Measurements from ENCODE around the gene WDR89.
"Not testable (repeated sequence)": the region's sequence is repeated elsewhere in the genome, so short reads cannot be mapped to it uniquely, and the experiment has no call there.

The WDR89 gene

GRCh38 chr14:63583046-63583445 lies 58.6 kb downstream of the WDR89 start:
- not testable (repeated sequence) for DNase-seq

DNA sequence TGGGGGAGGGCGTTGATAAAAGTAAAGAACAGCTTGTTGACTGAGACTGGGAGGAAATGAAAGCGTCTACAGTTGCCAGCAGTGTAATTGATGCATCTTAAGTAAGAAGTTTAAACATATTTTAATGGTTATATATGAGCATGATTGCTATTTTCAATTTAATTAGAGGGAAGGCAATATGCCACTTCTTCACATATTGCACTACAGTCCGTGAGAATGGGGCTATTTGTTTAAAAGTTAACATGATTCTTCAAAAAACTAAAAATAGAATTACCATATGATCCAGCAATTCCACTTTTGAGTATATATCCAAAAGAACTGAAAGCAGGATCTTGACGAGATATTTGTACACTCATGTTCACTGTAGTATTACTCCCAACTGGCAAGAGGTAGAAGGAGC lies 60.2 kb downstream of the WDR89 start:
- DNase-seq = no peak

DNA sequence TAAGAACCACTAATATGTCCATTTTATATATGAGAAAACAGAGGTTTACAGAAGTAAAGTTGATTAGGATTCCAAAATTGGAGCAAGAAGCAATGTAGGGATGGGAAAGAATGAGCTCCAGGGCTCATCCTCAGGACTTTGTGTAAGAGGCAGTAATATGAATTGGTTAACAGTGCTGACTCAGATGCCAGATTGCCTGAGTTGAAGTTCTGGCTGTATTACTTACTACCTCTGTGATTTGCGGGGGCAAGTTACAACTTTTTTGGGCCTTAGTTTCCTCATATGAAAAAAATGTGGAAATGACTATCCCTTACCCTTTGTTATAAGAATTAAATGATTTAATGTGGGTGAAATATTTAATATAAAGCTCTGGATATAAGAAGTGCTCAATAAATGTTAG lies 63.4 kb downstream of the WDR89 start:
- no peak for DNase-seq

GRCh38 chr14:63573581-63573980 lies 68.1 kb downstream of the WDR89 start:
- no peak for DNase-seq

GRCh38 chr14:63565448-63565847 lies 76.2 kb downstream of the WDR89 start:
- no peak for DNase-seq

GRCh38 chr14:63564318-63564717 lies 77.4 kb downstream of the WDR89 start:
- no peak for DNase-seq

GRCh38 chr14:63563370-63564026 lies 78.2 kb downstream of the WDR89 start:
- no peak for DNase-seq

DNA sequence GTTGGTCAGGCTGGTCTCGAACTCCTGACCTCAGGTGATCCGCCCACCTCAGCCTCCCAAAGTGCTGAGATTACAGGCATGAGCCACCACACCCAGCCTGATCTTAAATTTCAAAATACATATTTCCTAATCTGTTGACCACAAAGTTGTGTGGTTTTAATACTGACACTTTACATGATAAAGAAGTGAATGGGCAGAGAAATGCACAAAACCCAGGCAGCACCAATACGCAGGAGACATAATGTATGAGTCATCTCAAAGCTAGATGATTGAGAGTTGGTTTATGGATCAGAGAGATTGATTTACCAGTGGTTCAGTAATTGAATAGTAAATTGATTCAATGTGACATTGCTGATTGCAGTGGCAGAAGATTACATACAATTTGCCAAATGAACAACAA lies 79.3 kb downstream of the WDR89 start:
- DNase-seq = no peak

DNA sequence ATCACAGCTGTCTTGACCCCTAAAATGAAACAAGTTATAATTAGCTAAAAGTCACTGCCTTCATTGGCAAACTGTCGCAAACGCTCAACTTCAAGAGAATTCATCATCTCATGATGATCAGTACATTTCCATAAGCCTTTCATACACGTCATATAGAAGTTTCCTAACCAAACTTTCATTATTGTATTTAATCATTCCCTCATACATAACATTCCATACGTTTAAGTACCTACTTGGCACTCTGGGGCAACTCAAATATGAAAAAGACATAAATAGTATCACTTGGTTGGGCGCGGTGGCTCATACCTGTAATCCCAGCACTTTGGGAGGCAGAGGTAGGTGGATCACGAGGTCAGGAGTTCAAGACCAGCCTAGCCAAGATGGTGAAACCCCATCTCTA lies 86.1 kb downstream of the WDR89 start:
- DNase-seq = no peak

- no peak for DNase-seq
Observed at GRCh38 chr14:63551332-63551731, 90.3 kb downstream of the WDR89 start.

DNA sequence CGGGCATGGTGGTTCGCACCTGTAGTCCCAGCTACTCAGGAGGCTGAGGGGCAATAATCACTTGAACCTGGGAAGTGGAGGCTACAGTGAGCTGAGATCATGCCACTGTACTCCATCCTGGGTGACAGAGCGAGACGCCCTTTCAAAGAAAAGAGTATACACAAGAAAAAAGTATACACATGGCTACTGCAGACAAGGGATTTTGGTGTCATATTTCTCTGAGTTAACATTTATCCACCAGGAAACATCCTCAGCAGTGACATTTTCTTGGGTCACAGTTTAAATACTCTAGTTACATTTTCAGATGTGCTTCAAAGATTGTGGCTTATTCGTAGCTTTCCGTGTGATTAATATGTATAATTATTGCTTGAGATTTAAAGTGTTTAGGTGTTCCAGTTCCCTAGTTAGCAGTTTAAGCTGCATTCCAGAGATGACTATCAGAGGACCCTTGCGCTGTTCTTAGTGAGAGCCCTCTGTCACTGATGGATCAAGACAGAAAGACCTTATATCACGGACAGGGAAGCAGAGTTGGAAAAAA lies 93.8 kb downstream of the WDR89 start:
- DNase-seq = no peak
